Spleen (tissue), 11 donors: ENCODE results near the gene CDH9. TPM values are rescaled to one million over a fixed set of nuclear protein-coding genes. Genes with fewer than 3 reads are reported as not detected.

Experiments used
- DNase-seq: peaks from one replicate; pipeline ENCODE4 v3.0.0-alpha.2; 2020
- H3K27ac ChIP-seq, 8 donors: fragments of 200-600 bp; sonication (generic) in 7 of 8; 1 replicate in 4 of 8; 2 replicates in 4 of 8; pipeline versions ENCODE4 v1.5.0 to v1.8.0; 2016 to 2021; ENCODE audit warnings: inconsistent platforms in 4 of 8, mild to moderate bottlenecking in 4 of 8, moderate library complexity in 1 of 8
- H3K27me3 ChIP-seq, 7 donors: fragments of 200-600 bp; sonication (generic) in 6 of 7; replicated peaks in 1 of 7; 1 replicate in 4 of 7; 2 replicates in 3 of 7; pipeline versions ENCODE4 v1.5.0 to v1.8.0; 2016 to 2021; ENCODE audit warnings: inconsistent platforms in 3 of 7, mild to moderate bottlenecking in 1 of 7
- H3K36me3 ChIP-seq, 6 donors: fragments of 200-600 bp; sonication (generic) in 5 of 6; 1 replicate in 4 of 6; 2 replicates in 2 of 6; pipeline versions ENCODE4 v1.5.0 to v1.8.0; 2016 to 2021; ENCODE audit warnings: inconsistent platforms in 2 of 6
- H3K4me1 ChIP-seq, 6 donors: fragments of 200-600 bp; sonication (generic) in 5 of 6; 1 replicate in 3 of 6; 2 replicates in 3 of 6; pipeline versions ENCODE4 v1.5.0 to v1.8.0; 2016 to 2021; ENCODE audit warnings: inconsistent platforms in 3 of 6
- H3K4me3 ChIP-seq, 8 donors: fragments of 200-600 bp; sonication (generic) in 7 of 8; 1 replicate in 4 of 8; 2 replicates in 4 of 8; pipeline versions ENCODE4 v1.5.0 to v1.8.0; 2016 to 2021; ENCODE audit warnings: inconsistent platforms in 4 of 8, mild to moderate bottlenecking in 4 of 8, moderate library complexity in 2 of 8
- H3K9me3 ChIP-seq, 8 donors: fragments of 200-600 bp; sonication (generic) in 7 of 8; 1 replicate in 4 of 8; 2 replicates in 4 of 8; pipeline versions ENCODE4 v1.5.0 to v1.8.0; 2016 to 2021; ENCODE audit warnings: inconsistent platforms in 4 of 8
- POLR2A ChIP-seq, 3 donors: fragments of 450-650 bp; IDR thresholded peaks; one replicate each; pipeline ENCODE4 v1.5.1; 2017; ENCODE audit warnings: antibody characterized with exemption in 3 of 3, mild to moderate bottlenecking in 1 of 3
- POLR2AphosphoS5 ChIP-seq, 3 donors: sonication (generic); formaldehyde crosslinking; IDR thresholded peaks; one replicate each; pipeline ENCODE4 v1.5.1; 2017; ENCODE audit warnings: antibody characterized with exemption in 3 of 3
- WGBS, 5 donors: extraction: QIAGEN DNeasy Blood & Tissue Kit in 3 of 5; methylation state at CpG; one replicate each; pipeline versions ENCODE4 v1.1.5 to v1.1.7; 2013 to 2018; 5-methylcytosine and 5-hydroxymethylcytosine counted together
- intact Hi-C: fragments of 100-400 bp; cut with DNase I; formaldehyde crosslinking; loops from one replicate; pipeline ENCODE4 v1.15.0; 2023; ENCODE audit warnings: low total_unique reads
- polyA plus RNA-seq, 3 donors: library from polyadenylated mRNA; stranded (reverse); fragments of 200-250 nt; gene quantifications; one replicate each; pipeline ENCODE4 v1.2.1, GENCODE V29; 2013
- total RNA-seq, 7 donors: library from RNA; depleted of rRNA in 3 of 7; stranded (reverse); fragments of >200 nt in 3 of 7; fragmentation: NEBNext Ultra II Directional in 4 of 7; extraction: Animal tissue kit (Norgen Biotek cat#: 25700) in 4 of 7; gene quantifications; one replicate each; pipeline versions ENCODE4 v1.1.0 to v1.2.1, GENCODE V29; 2016 to 2021
- TF ChIP-seq, protein P1 (sequence below), 11 experiments: fragments of 200-600 bp in 7 of 11; fragments of 450-650 bp in 4 of 11; sonication (generic) in 4 of 11; IDR thresholded peaks in 8 of 11; conservative IDR thresholded peaks in 3 of 11; 1 replicate in 7 of 11; 2 replicates in 4 of 11; pipeline versions ENCODE4 v1.4.0 to v1.8.0; 2016 to 2021; ENCODE audit warnings: antibody characterized with exemption in 11 of 11, inconsistent platforms in 4 of 11, mild to moderate bottlenecking in 1 of 11
- donor health status: healthy with polysubstance abuse.
- donor health status: DM: no; HTN: no; CAD: no; lungs with moderate emphysema.
- donor health status: DM: no; HTN: no; CAD: no.
- donor health status: Bipolar disorder and iron deficiency.
- donor health status: healthy.
- donor health status: DM: no; HTN: no; CAD: no.
- donor health status: DM: yes; HTN: yes; CAD: no.

CDH9 gene
- total and polyA plus RNA-seq, 10 donors = not detected

DNA sequence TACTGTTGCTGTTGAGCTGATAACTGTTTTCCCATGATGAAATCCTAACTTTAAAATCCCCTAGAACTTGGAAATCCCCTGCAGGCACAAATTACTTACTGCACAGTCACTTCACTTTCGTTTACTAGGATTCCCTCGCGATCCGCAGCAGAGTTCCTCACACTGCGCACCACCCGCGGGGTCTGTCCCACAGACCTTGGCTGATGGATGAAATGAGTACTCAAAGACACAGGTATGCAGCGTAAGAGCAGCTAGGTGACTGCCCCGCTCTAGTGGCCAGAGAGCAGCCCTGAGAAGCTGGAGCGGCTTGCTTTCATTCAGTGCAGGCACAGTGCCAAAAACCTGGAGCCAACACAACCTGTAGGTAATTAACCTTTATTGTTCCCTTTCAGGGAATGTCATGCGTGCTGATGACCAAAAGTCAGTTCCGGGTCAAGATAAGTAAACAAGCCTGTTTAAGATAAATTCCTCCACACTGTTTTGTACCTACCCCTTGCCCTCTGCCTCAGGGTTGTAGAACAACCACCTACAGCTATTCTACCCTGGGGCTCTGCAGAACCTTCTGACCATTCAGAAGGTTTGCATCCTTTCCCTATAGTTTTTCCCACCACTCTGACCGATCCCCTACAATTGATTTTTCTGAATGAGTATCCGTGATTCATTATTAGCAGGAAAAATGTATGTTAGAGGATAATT is 191.2 kb downstream of the CDH9 start:
- H3K27ac ChIP-seq = no peak overlapping the region
- H3K27me3 ChIP-seq = no peaks in the 10 kb centered on the region
- no peaks in the 10 kb centered on the region for H3K36me3 ChIP-seq
- intact Hi-C loops = no loop called here
- TF ChIP-seq, protein P1, sequence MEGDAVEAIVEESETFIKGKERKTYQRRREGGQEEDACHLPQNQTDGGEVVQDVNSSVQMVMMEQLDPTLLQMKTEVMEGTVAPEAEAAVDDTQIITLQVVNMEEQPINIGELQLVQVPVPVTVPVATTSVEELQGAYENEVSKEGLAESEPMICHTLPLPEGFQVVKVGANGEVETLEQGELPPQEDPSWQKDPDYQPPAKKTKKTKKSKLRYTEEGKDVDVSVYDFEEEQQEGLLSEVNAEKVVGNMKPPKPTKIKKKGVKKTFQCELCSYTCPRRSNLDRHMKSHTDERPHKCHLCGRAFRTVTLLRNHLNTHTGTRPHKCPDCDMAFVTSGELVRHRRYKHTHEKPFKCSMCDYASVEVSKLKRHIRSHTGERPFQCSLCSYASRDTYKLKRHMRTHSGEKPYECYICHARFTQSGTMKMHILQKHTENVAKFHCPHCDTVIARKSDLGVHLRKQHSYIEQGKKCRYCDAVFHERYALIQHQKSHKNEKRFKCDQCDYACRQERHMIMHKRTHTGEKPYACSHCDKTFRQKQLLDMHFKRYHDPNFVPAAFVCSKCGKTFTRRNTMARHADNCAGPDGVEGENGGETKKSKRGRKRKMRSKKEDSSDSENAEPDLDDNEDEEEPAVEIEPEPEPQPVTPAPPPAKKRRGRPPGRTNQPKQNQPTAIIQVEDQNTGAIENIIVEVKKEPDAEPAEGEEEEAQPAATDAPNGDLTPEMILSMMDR (IDR thresholded peaks at IDR 0.05 in 8 of 11, conservative IDR thresholded peaks at IDR 0.05 in 3 of 11) = no peak
- TF ChIP-seq POLR2AphosphoS5 (IDR thresholded peaks at IDR 0.05) (no peak), POLR2A (IDR thresholded peaks at IDR 0.05) (no peak)
- no peaks in the 10 kb centered on the region for H3K4me1 ChIP-seq
- peak overlapping the region in 1 of 8 donors; percentile 9 for H3K4me3 ChIP-seq
- 79 to 87% (median 84%) methylated on average over 14 of the region's 14 CpGs for WGBS, 5 donors
- peaks cover 0 to 9% (median 5%) of the 10 kb centered on the region in 8 donors for H3K9me3 ChIP-seq
- no peak for DNase-seq

DNA sequence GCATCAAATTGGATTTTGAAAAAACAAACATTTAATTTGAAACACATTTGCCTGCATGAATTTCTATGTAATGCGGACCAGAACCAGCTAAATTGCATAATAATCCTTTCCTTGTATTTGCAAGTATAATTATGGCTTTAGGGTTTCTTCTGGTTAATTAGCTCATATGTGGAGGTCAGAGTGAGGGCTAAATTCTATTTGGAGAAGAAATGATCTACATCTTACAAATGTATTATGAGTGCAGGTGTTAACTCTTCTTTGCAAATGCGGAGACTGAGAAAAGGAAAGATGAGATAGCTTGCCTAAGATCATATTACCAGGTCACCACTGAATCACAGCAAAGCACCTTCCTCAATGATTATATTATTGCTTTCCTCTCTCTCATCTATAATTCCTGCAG is 194.7 kb downstream of the CDH9 start:
- intact Hi-C loops = no loop called here
- WGBS, 5 donors = 86 to 96% (median 90%) methylated on average over 2 of the region's 2 CpGs
- no peak overlapping the region for H3K4me3 ChIP-seq
- TF ChIP-seq POLR2AphosphoS5 (IDR thresholded peaks at IDR 0.05) = no peak
- TF ChIP-seq, protein P1 (IDR thresholded peaks at IDR 0.05 in 8 of 11, conservative IDR thresholded peaks at IDR 0.05 in 3 of 11) = no peak
- TF ChIP-seq POLR2A (IDR thresholded peaks at IDR 0.05) = no peak
- H3K9me3 ChIP-seq = peaks cover 0 to 8% (median 0%) of the 10 kb centered on the region in 8 donors
- H3K36me3 ChIP-seq = no peaks in the 10 kb centered on the region
- H3K27me3 ChIP-seq = no peaks in the 10 kb centered on the region
- DNase-seq = no peak
- H3K27ac ChIP-seq = no peak overlapping the region
- no peaks in the 10 kb centered on the region for H3K4me1 ChIP-seq

DNA sequence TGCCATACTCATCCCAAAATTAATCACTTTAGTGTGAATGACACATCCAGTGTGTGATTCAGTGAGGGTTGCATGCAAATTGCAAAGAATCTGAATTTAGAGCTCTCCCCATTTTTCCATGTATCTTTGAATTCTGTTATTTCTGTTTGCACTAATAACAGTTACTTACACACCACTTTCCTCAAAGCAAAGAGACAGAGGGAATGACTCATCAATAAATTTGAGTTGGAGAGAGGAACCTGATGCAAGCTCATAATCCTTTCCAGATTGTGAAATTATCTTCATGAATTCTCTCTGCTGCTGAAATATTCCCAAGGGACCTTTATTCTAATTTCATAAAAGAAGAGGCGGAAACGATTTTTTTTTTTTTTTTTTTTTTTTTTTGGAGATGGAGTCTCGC is 204.8 kb downstream of the CDH9 start:
- H3K27me3 ChIP-seq = no peaks in the 10 kb centered on the region
- intact Hi-C loops = no loop called here
- no peak overlapping the region for H3K27ac ChIP-seq
- H3K9me3 ChIP-seq = peaks cover 0 to 29% (median 6%) of the 10 kb centered on the region in 8 donors
- WGBS, 5 donors = 63 to 91% (median 75%) methylated on average over 2 to 3 of the region's 3 CpGs
- H3K4me3 ChIP-seq = no peak overlapping the region
- no peak for DNase-seq
- H3K36me3 ChIP-seq = no peaks in the 10 kb centered on the region
- TF ChIP-seq, protein P1 (IDR thresholded peaks at IDR 0.05 in 8 of 11, conservative IDR thresholded peaks at IDR 0.05 in 3 of 11) = no peak
- TF ChIP-seq POLR2AphosphoS5 (IDR thresholded peaks at IDR 0.05) = no peak
- TF ChIP-seq POLR2A (IDR thresholded peaks at IDR 0.05) = no peak
- H3K4me1 ChIP-seq = no peaks in the 10 kb centered on the region
